NCI-H1105 treated with DMSO at 0.1 percent for 48 hours (cell line): ENCODE data around the gene ANK3.

ENCODE experiments used
- DNase-seq: peaks from one replicate; lab custom pipeline; 2025; lab: John Stamatoyannopoulos, UW

Gene ANK3

DNA sequence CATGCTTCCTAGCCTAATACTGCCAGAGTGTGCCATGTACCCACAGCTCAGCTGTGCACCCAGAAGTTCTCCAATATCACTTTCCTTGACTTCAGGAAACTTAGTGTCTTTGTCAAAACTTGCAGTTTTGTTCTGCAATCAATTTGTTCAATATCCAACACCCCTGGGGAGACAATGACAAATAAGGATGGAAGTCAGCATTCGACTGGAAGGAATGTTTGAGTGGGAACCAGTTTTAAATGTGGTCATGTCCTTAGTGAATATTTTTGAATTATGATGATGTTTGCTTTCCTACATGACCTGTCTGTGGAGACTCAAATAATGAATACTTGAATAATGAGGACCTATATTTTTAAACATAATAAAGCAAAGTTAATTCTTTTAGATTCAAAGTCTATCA lies 112.0 kb downstream of the ANK3 start:
- no peak for DNase-seq

- no peak for DNase-seq
Measured at GRCh38 chr10:60276232-60276631, 113.4 kb downstream of the ANK3 start.

DNA sequence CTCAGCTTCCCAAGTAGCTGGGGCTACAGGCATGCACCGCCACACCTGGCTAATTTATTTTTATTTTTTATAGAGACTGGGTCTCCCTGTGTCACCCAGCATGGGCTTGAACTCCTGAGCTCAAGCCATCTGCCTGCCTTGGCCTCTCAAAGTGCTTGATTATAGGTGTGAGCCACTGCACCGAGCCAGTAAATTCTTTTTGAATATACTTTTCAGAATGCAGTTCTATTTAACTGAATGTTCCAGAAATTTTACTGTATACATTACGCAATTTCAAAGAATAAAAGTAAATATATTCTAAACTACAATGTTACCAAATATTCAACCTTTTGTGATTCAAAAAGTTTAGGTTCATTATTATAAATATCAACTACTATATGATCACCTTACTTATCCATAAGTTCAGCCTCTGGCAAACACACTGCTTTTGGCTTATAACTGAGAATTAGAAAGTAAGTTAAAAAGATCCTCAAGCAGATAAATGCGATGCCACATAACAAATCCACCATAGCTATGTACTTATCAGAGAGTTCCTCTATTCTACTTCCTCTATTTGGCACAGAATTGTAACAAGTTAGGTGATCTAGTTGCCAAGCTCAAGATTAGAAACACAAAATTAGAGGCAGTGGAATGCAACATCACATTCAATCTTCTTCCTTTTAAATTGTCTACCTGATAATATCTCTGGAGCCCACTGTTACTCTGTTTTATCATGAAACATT lies 118.2 kb downstream of the ANK3 start:
- no peak for DNase-seq

DNA sequence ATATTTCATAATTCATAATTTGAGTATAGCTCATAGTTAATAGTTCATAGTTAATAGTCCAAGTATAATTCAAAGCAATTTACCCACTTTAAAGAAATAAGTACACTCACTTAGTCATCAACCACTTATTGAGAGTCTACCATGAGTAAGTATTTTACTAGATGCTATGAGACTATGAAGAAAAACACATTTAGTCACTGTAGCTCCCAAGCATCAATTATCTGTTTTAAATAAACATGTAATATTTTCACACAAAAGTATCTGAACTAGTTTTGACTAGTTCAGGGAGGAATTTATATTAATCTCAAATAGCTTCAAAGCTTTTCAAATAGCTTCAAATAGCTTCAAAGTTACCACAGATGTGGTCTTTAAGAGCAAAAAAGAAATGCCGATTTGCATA lies 119.2 kb downstream of the ANK3 start:
- no peak for DNase-seq

DNA sequence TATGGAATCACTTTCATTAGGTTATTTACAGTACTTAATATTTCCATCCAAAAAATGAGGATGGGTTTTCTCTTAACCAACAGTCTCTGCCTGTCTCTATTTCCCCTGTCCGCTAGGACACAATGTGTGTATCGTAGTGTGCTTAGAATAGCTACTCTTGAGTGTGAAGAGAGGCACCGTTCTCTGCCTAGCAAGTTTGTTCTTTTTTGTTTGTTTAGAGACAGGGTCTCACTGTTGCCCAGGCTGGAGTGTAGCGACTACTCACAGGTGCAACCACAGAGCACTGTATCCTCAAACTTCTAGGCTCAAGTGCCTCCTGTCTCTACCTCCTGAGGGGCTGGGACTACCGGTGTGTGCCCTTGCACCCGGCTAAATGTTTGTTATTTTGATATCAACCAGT lies 121.9 kb downstream of the ANK3 start:
- DNase-seq, result no peak

DNA sequence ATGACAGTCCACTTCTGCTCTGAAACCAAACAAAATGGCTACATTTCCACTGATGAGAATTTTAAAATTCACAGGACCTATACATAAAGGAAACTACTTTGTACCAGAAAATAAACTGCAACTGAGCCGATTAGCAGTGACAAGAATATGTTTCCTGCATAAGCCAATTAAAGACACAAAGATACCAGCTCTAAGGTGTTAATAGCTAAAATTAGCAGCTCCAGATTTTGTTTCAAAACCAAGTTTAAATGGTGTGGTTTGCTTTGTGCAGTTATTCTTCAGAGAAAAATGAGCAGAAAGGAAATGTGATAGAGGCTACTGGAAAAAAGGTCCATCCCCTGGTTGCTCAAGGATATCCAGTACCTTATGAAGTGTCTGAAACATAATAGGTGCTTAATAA lies 123.2 kb downstream of the ANK3 start:
- no peak for DNase-seq

DNA sequence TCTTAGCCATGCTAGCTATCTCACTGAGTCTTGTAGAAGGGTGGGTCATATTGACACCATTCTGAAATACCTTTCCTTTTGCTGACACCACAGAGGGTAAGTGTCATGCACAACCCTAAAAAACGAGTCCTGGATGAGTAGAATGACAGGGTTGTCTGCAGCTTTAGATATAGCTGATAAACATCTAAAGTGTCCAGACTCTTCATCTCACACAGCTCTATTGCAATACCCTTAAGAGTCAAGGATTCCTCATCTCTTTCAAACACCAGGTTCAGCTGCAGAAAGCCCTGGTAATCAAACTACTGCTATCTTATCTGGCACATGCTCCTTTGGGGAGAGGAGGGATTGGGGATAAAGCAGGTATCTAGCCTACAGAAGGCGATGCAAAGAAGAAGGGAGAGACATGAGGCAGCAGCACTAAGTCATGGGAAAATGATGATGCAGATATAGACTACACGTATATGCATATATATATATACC lies 127.0 kb downstream of the ANK3 start:
- no peak for DNase-seq

DNA sequence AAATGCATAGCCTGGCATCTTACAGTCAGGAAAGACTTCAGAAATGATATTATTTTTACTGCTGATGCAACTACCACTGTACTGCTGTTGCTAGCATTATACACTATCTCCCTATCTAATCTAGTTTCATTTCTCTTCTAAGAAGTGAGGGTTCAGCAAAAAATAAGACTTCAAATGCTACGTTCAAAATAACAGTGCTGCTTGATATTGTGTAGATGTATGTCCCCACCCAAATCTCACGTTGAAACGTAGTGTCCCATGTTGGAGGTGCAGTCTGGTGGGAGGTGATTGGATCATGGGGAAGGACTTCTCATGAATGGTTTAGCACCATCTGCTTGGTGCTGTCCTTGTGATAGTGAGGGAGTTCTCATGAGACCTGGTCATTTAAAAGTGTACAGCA lies 129.4 kb downstream of the ANK3 start:
- no peak for DNase-seq

DNA sequence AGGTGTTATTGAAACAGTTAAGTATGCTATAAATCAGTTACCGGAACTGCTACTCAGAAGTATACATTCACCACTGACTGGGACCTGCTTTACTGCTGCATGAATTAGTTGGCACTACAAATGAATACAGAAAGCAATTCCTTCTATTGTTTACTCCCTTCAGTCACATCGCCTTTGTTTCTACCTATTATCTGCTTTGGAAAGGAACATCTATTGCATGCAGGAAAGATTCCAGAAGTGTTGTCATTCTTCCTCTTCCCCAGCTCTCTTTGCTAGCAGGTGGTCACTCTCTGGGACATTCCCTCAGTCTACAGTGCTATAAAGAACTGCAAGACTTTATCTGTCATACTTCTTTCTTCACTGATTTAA lies 131.3 kb downstream of the ANK3 start:
- DNase-seq, result no peak

- no peak for DNase-seq
Measured at GRCh38 chr10:60257767-60258428, 131.8 kb downstream of the ANK3 start.

- DNase-seq, result no peak
Measured at GRCh38 chr10:60254776-60255175, 134.9 kb downstream of the ANK3 start.

GRCh38 chr10:60253484-60253883 lies 136.2 kb downstream of the ANK3 start:
- no peak for DNase-seq

GRCh38 chr10:60252688-60253087 lies 137.0 kb downstream of the ANK3 start:
- DNase-seq, result no peak

DNA sequence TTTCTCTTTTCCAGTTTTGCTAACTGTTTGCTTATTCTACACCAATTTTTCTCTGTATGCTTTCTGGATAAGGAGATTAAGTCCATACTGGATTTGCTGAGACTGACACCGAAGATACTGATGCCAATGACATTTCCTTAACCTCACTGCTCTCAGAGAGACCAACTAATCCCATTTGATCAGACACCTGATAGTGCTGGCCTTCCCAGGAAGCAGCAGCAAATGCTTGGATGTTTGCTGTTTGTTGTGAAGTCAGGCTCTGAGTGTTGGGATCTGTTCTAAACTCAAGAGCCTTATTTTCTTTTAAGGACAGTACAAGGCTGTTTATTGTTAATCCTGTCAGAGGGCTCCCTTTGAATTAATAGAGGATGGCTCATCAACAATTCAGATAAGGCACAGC lies 143.3 kb downstream of the ANK3 start:
- DNase-seq, result no peak

DNA sequence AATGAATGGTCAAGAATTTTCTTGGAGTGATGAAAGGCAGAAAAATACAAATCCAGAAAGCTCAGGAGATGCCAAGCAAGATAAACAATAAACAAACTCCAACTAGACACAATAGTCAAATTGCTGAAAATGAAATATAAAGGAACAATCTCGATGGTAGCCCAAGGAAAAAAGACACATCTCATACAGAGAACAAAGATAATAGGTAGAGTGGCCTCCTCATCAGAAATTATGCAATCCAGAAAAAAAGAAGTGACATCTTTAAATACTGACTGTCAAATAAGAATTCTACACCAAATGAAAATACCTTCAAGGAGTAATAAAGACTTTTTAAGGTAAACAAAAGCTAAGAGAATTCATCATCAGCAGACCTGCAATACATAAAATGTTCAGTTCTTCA lies 150.4 kb downstream of the ANK3 start:
- no peak for DNase-seq

- no peak for DNase-seq
Measured at GRCh38 chr10:60238759-60239100, 150.9 kb downstream of the ANK3 start.

DNA sequence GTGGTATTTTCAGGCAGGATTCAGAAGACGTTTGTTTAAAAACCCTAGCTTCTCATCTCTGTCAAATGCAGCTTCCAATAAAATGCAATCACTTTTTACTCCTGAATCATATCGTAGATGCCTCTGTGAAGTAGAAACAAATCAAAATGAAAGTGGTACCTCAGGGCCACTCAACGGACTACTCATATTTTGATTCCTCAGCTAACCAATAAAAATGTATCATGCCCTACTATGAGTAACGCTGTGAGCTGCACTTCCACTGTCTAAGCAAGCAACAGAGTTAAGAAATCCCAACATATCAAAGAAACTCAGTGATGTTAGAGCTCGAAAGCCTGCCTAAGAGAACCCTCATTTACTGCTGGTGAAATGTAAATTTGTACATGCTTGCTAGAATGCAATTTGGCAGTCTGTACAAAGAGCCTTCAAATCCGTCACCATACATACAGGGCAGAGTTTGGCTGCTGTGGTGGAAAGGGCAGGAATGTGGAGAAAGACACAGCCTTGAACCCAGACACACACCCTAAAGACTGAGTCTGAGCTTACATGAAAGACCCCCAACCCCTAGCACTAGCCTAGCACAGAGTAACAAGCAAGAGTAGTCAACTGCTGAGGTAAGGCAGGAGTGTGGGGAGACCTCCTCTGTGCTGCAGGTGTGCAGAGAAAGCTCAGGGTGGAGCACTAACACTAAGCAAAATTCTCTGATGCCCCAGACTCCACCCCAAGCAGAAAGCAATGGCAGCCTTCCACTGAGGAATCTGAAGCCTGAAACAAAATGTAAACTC lies 151.5 kb downstream of the ANK3 start:
- peak; percentile 20 for DNase-seq

- DNase-seq, result no peak
Measured at GRCh38 chr10:60236869-60237524, 152.7 kb downstream of the ANK3 start.

GRCh38 chr10:60235001-60235400 lies 154.7 kb downstream of the ANK3 start:
- no peak for DNase-seq

- no peak for DNase-seq
Measured at GRCh38 chr10:60234551-60234950, 155.1 kb downstream of the ANK3 start.

GRCh38 chr10:60230892-60231291 lies 158.8 kb downstream of the ANK3 start:
- no peak for DNase-seq

DNA sequence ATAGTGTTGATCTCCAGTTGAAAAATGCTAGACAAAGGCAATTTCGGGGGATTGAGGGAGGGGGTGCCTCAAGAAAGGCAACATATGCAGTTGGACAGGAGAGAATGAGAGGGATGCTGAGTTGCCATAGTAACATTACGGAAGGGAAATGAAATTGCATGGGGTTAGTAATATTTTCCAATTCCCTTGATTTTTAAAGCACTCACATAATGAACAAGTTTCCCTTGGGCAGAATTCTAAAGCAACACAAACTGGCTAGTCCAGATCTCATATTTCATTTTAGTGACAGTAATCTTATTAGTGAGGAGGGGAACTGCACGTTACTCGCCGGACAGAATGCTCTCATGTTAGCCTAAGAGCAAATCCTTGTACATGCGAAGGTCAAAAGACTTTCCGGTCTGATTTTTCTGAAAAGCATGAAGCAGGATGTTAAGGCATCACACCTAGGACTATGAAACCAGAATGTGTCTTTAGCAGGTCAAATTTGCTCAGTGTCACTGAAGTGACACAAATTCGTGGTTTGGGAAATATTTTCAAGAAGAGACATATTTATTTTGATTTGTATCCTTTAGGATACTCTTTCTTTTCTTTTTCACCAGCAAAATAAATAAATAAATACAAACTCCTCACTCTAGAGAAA lies 165.5 kb downstream of the ANK3 start:
- no peak for DNase-seq
